SK-N-MC (cell line): ENCODE measurements around the gene ANP32E.
"Not testable (repeated sequence)": the region's sequence is repeated elsewhere in the genome, so short reads cannot be mapped to it uniquely, and the experiment has no call there.

ENCODE experiments used
- DNase-seq: peaks from one replicate; pipeline ENCODE4 v3.0.0-alpha.2; 2011; ENCODE audit warnings: low read depth, low spot score
- H3K27ac ChIP-seq: fragments of 200-600 bp; sonication (generic); 2 replicates; pipeline ENCODE4 v1.5.1; 2016; ENCODE audit warnings: mixed run types
- H3K36me3 ChIP-seq: fragments of 200-600 bp; sonication (generic); 2 replicates; pipeline ENCODE4 v1.6.1; 2017; ENCODE audit warnings: antibody characterized with exemption, low read length, mixed read lengths; ENCODE audit not compliant: insufficient read depth
- H3K4me3 ChIP-seq: fragments of 200-600 bp; sonication (generic); 2 replicates; pipeline ENCODE4 v1.5.1; 2016
- H3K9ac ChIP-seq: fragments of 200-600 bp; sonication (generic); 2 replicates; pipeline ENCODE4 v1.8.0; 2017; ENCODE audit warnings: mixed run types, mixed read lengths; ENCODE audit not compliant: insufficient read length
- H3K9me3 ChIP-seq: fragments of 200-600 bp; sonication (generic); 2 replicates; pipeline ENCODE4 v1.6.1; 2017; ENCODE audit warnings: low read depth, mild to moderate bottlenecking, antibody characterized with exemption, low read length, moderate library complexity, mixed read lengths
- EZH2 ChIP-seq: fragments of 200-600 bp; sonication (generic); IDR thresholded peaks from one replicate; pipeline ENCODE4 v1.6.1; 2017; ENCODE audit warnings: antibody characterized with exemption
- FOXP2 ChIP-seq: optimal IDR thresholded peaks from 2 replicates; pipeline ENCODE3; 2011; ENCODE audit warnings: mild to moderate bottlenecking, moderate library complexity; ENCODE audit not compliant: insufficient read depth; ENCODE audit errors: extremely low read length, control extremely low read depth
- POLR2AphosphoS5 ChIP-seq: IDR thresholded peaks from 2 replicates; pipeline ENCODE4 v1.6.1; 2012; ENCODE audit warnings: mild to moderate bottlenecking, low read depth, low read length, borderline replicate concordance

The ANP32E gene

DNA sequence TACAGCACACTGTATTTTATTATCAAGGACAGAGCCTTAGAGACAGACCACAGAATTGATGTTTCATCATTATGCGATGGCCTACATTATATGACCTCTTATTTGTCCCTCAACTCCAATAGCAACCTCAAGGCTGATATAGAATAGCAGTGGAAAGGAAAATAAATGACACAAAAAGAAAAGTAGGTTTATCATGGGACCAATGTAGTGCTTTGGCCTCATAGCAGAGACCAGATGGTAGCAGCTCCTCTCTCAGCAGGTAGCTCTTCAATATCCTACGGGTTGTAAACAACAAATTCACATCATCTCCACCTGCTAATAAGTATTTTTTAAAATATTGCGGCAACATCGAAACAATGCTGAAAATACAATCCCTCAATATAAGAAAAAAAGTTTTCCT lies 25.2 kb downstream of the ANP32E start:
- DNase-seq: no peak
- 0 out of 2 replicates have a peak overlapping the region, but pooled peaks have one; percentile 31 for H3K27ac ChIP-seq
- no peak overlapping the region for H3K9ac ChIP-seq
- H3K36me3 ChIP-seq: no peaks in the 10 kb centered on the region
- TF ChIP-seq EZH2 (no peak), POLR2AphosphoS5 (no peak), FOXP2 (no peak)
- H3K9me3 ChIP-seq: no peaks in the 10 kb centered on the region
- no peak overlapping the region for H3K4me3 ChIP-seq

DNA sequence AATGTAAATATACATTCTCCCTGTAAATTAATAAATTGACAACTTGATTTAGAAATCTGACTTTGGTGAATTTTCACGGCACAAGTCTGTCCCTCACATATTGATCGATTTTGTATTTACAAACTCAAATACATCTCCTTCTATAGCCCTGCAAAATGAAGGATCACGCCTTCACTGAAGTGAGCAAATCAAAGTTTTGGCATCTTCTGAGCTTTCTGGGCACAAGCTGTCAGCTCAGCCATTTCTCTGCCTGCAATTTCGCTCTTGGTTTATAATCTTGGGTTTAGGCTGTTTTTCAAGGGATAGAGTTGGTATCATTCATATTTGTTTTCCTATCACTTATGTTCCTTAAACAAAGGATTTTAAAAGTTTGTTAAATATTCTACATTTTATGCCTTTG lies 25.8 kb downstream of the ANP32E start:
- TF ChIP-seq EZH2 (no peak), POLR2AphosphoS5 (no peak), FOXP2 (no peak)
- Histone ChIP-seq H3K4me3 (no peak overlapping the region), H3K27ac (0 out of 2 replicates have a peak overlapping the region, but pooled peaks have one; percentile 31), H3K9me3 (no peaks in the 10 kb centered on the region), H3K9ac (no peak overlapping the region), H3K36me3 (no peaks in the 10 kb centered on the region)
- DNase-seq: no peak

DNA sequence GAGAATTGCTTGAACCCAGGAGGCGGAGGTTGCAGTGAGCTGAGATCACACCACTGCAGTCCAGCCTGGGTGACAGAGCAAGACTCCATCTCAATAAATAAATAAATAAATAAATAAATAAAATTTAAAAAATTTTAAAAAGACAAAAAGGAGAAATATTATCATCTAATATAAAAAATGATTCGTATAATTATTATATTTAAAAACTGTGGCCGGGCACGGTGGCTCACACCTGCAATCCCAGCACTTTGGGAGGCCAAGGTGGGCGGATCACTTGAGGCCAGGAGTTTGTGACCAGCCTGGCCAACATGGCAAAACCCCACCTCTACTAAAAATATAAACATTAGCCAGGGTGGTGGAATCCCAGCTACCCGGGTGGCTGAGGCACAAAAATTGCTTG lies 27.5 kb downstream of the ANP32E start:
- not testable (repeated sequence) for H3K27ac ChIP-seq, DNase-seq, H3K9me3 ChIP-seq

DNA sequence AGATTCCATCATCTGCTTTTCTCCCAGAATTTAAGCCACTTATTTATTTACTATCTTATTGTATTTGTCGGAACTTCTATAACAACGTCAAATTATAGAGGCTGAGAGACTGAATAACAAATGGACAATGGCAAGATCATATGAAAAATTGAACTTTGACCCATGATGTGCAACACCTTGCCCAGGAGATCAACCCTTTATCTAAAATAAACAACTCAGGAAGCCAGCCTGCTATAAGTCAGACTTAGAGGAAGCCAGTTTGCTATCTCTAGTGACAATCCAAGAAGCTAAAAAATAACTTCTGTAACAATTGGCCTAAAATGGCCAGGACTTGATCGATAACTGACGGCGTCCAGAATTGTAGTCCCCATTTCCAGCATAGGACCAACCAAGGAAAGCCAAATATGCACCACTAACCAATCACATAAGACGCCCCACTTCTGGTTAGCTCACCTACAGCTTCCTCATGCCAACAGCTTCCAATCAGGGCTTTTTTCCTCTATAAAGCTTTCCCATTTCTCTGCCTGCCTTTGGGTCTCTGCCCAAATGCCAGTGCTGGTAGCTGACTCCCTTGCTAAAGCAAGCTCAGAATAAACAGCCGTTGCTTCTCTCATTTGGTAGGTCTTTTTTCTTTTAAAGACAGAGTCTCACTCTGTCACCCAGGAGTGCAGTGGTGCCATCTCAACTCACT lies 28.5 kb downstream of the ANP32E start:
- DNase-seq: no peak
- H3K4me3 ChIP-seq: no peak overlapping the region
- H3K27ac ChIP-seq: no peak overlapping the region
- no peak for TF ChIP-seq FOXP2
- no peaks in the 10 kb centered on the region for H3K36me3 ChIP-seq
- no peaks in the 10 kb centered on the region for H3K9me3 ChIP-seq
- H3K9ac ChIP-seq: no peak overlapping the region

More for the DNA sequence above, 27.5 kb downstream of the ANP32E start:
- not testable (repeated sequence) for H3K9ac ChIP-seq, H3K4me3 ChIP-seq, H3K36me3 ChIP-seq

DNA sequence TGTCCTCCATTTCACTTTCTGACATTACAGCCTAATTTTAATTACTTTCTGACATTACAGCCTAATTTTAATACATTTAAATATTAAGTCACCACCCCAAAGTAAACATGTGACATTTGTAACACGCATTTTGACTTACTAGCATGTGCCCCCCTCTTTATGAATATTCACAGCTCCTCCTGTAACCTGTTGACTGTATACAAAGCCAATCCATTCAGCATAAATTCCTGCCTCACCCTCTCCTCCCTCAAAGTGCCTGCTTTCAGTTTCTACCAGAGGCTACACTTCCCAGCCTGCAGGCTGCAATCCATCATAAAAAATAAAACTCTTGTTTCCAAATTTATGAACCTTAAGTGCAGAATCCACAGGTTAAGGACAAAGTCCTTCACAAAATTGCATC lies 39.5 kb downstream of the ANP32E start:
- H3K27ac ChIP-seq: no peak overlapping the region
- DNase-seq: no peak
- TF ChIP-seq FOXP2 (no peak), POLR2AphosphoS5 (no peak), EZH2 (no peak)

DNA sequence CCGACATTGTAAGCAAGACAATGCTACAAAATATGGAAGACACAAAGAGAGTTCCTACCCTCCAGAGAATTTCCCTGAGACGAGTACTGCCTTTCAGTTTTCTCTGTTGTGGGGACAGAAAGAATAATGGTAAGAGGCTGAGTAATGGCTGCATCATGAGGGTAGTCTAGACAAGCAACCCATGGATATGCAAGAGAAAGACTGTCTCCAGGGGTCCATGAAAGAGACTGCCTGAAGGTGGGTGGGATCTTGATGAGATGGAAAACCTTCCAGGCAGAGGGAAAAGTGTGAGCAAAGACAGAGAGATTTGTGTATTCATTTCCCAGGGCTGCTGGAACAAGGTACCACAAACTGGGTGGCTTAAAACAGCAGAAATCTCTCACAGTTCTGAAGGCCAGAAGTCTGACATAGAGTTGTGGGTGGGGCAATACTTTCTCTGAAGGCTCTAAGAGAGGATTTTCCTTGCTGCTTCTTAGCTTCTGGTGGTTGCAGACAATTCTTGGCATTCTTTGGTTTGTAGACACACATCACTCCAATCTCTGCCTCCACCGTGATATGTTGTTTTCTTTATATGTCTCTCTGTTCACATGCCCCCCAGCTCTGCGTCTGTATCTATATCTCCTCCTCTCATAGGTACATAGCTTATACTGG lies 41.4 kb downstream of the ANP32E start:
- Histone ChIP-seq H3K36me3 (no peaks in the 10 kb centered on the region), H3K27ac (no peak overlapping the region), H3K4me3 (no peak overlapping the region), H3K9ac (no peak overlapping the region), H3K9me3 (no peaks in the 10 kb centered on the region)
- TF ChIP-seq POLR2AphosphoS5 (no peak), FOXP2 (no peak), EZH2 (no peak)
- DNase-seq: no peak

More for the DNA sequence above, 39.5 kb downstream of the ANP32E start:
- H3K9me3 ChIP-seq: no peaks in the 10 kb centered on the region
- H3K9ac ChIP-seq: no peak overlapping the region
- H3K4me3 ChIP-seq: no peak overlapping the region
- no peaks in the 10 kb centered on the region for H3K36me3 ChIP-seq

DNA sequence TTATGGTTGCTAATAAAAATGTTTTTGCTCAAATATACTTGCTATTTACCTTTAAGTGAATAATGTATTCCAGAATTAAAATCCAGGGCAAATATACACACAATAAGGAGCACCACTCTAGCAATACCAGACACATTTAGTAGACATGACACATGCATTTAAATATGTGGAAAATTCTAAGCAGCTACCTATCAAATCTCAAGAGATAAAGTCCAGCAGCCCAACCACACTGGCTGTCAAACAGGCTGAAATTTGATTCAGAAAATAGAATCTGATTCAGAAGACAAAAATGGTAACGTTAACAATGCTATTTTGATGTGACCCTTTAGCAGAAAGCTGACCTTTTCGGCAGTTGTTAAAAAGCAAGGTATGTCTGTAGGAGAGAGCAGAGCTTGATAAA lies 43.9 kb downstream of the ANP32E start:
- H3K9ac ChIP-seq: no peak overlapping the region
- DNase-seq: no peak
- no peaks in the 10 kb centered on the region for H3K9me3 ChIP-seq
- H3K27ac ChIP-seq: no peak overlapping the region
- H3K36me3 ChIP-seq: no peaks in the 10 kb centered on the region
- TF ChIP-seq EZH2 (no peak), FOXP2 (no peak)
- no peak overlapping the region for H3K4me3 ChIP-seq

DNA sequence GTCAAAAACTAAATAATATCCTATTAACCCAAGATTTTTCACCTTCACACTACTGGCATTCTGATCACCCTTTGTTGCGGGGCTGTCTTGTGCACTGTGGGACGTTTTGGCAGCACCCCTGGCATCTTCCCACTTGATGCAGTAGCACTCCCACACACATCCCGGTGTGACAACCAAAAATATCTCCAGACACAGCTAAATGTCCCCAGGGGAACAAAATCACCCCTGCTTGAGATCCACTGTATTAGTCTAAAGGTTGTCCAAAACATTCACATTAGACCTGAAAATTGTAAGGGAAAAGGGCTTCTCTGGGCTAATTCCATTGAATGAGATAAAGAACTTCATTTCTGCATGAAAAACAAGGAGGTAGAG lies 48.4 kb downstream of the ANP32E start:
- H3K27ac ChIP-seq: no peak overlapping the region
- no peak for DNase-seq
- TF ChIP-seq FOXP2 (no peak), EZH2 (no peak), POLR2AphosphoS5 (no peak)
- no peak overlapping the region for H3K9ac ChIP-seq
- H3K36me3 ChIP-seq: no peaks in the 10 kb centered on the region
- H3K4me3 ChIP-seq: no peak overlapping the region
- no peaks in the 10 kb centered on the region for H3K9me3 ChIP-seq
